T47D (cell line): ENCODE results near the gene C1orf21.
"Not testable (repeated sequence)": the region's sequence is repeated elsewhere in the genome, so short reads cannot be mapped to it uniquely, and the experiment has no call there.

Source experiments
- DNase-seq, 2 experiments: peaks; one replicate each; pipeline versions ENCODE4 v3.0.0 to v3.0.0-alpha.2; 2011 to 2012; ENCODE audit warnings: low read depth in 1 of 2, low spot score in 1 of 2
- JUND ChIP-seq: IDR thresholded peaks from 2 replicates; pipeline ENCODE4 v1.6.1; 2012; ENCODE audit warnings: low read depth
- in situ Hi-C: cut with HindIII; loops from 2 replicates; pipeline ENCODE4 v1.10.0; 2016; ENCODE audit warnings: low sequenced_read_pairs, low pct_unique_long_range_greater_than_20kb

The C1orf21 gene

GRCh38 chr1:184608990-184609389, 222.2 kb downstream of the C1orf21 start:
- in situ Hi-C loops, result no loop called here
- no peak for TF ChIP-seq JUND

DNA sequence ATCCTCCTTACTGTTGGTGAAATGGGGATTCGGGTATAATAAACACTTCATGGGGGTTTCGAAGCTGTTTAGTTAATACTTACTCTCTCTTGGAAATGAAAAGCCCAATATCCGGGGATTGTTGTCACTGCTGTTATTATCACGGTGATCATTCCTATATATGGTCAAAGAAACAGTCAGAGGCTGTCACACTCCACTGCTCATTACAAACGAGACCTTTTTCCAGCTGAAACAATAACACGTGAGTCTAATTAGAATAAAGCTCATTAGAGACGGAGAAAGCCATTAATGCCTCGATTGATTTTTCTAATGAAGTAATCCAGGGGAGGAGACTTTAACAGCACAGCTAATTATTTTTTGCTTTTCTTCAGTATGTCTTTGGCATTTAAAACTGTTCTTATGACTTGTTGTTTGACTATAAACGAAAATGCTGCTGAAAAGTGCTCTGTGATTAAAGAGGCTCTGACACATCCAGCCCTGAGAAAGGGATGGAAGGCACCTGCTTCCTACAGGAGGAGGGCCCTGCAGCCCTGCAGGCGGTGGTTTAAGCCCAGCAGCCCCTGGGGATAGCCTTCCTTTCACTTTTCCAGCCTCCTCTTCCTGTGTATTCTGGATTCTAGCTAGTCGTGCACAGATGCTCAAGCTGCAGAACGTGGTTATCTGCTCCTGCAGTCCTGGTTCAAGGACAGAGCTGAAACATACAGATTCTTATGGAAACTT, 224.2 kb downstream of the C1orf21 start:
- no peak for TF ChIP-seq JUND
- in situ Hi-C loops, result no loop called here
- no peak for DNase-seq

More at GRCh38 chr1:184608990-184609389, 222.2 kb downstream of the C1orf21 start:
- no peak for DNase-seq

GRCh38 chr1:184612229-184612628, 225.4 kb downstream of the C1orf21 start:
- DNase-seq, in situ Hi-C loops: not testable (repeated sequence)

DNA sequence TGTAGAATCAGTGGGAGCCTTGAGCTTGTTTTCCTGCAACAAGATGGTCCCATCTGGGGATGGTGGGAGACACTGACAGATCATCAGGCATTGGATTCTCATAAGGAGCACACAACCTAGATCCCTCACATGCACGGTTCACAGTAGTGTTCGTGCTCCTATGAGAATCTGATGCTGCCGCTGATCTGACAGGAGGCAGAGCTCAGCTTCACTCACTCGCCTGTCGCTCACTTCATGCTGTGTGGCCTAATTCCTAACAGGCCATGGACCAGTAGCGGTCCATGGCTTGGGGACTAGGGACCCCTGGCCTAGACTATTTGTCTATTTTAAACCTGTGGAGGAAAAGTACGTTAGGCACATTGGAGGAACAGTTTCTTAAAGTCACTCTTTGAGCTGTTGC, 227.8 kb downstream of the C1orf21 start:
- in situ Hi-C loops, result no loop called here
- TF ChIP-seq JUND, result no peak
- no peak for DNase-seq

- in situ Hi-C loops, result no loop called here
Observed at GRCh38 chr1:184615301-184615700, 228.5 kb downstream of the C1orf21 start.

GRCh38 chr1:184616504-184616903, 229.7 kb downstream of the C1orf21 start:
- no peak for DNase-seq
- in situ Hi-C loops, result no loop called here
- TF ChIP-seq JUND, result no peak

More at GRCh38 chr1:184615301-184615700, 228.5 kb downstream of the C1orf21 start:
- TF ChIP-seq JUND, result no peak
- no peak for DNase-seq

- in situ Hi-C loops, result no loop called here
- no peak for TF ChIP-seq JUND
- DNase-seq, result no peak
Observed at GRCh38 chr1:184617433-184618029, 230.7 kb downstream of the C1orf21 start.

DNA sequence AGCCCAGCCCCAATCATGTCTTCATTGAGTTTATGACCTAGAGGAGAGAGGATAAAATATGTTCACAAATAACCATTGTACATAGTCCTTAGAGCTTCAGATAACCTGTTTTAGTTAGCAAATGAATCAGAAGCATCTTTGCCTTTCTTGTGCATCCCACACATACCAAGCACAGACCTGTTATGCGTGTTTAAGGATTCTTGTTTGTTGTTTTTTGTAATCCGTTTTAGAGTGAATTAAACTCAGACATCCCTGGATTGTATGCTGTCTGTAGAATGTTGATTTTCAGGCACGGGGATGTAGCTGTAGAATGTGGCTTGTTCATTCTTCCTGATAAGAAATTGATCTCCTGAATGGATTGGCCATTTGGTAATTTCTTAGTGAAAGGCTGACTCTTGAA, 232.0 kb downstream of the C1orf21 start:
- TF ChIP-seq JUND, result no peak
- in situ Hi-C loops, result no loop called here
- peak in 1 of 2 experiments; percentile 56 for DNase-seq

DNA sequence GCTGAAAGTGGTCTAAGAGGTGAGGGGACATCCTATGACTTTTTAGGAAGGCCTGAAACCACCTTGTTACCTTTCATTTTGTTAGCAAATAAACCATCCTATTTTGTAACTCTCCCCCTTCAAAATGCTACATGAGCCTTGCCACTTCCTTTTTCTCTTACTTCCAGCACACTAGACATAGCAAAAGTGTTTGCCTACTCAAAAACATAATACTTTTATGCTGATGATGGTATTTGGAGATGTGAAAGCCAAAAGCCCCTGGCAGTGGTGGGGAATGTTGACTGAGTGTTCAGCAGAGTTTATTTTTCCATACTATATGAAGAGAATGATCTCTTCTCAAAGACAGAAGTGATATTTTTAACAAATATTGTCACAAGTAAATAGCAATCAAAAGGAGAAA, 233.6 kb downstream of the C1orf21 start:
- TF ChIP-seq JUND, result no peak
- DNase-seq, result no peak
- in situ Hi-C loops, result no loop called here

DNA sequence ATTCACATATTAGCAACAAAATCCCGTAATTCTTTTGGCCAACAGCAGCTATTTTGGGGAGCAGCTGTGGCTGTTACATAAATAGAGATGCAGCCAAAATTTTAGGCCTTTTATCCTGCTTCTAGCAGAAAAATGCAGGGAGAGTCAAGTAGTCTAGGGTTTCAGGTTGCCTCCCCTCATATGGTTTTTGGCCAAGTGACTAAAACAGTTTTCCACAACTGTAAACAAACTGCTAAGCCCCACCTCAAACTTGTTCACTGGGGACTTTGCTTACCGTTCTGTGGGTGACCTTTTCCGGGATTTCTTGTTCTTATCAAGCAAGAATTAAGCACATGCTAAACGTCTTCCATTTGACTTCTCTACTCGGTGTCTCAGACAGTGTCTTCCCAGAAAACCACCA, 234.4 kb downstream of the C1orf21 start:
- in situ Hi-C loops, result no loop called here
- no peak for DNase-seq

GRCh38 chr1:184622136-184622823, 235.5 kb downstream of the C1orf21 start:
- peak; percentile 42 to 95 for DNase-seq
- in situ Hi-C loops, result no loop called here
- TF ChIP-seq JUND, result no peak

More for the DNA sequence above, 234.4 kb downstream of the C1orf21 start:
- TF ChIP-seq JUND, result no peak

DNA sequence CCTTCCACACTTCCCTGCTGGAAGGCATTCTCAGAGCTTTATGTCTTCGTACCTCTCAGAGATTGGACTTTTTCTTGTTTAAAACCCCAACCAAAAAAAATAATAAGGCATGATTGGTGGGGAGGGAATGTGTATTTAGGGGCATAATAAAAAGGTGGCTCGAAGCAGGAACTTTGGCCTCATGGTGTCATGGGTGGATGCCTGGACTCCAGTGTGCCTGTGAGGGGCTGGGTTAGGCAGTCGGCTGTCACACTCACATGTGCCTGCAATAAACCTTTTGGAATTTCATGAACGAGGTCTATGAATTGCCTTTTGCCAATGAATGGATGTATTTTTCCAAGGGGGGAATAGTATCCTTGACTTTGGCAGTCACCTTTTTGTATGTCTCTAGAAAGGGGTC, 236.6 kb downstream of the C1orf21 start:
- TF ChIP-seq JUND, result no peak
- no peak for DNase-seq
- in situ Hi-C loops, result no loop called here

DNA sequence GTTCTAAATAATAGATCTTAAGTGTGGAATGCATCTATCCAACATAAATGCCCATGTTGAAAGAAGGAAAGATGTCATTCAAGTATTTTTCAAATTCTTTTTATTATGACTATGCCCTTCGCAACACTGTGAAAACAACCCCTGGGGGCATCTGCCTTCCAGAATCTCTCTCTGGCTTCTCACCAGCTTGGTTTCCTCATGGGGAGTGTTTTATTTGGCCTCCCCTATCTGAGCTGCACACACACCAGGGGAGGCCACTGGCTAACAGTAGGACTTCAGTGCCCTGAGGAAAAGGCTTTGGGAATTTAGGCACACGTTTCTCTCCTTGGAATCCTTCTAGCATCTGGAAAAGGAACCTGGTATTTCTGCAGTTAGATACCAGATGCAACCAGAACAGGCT, 237.2 kb downstream of the C1orf21 start:
- in situ Hi-C loops, result no loop called here

DNA sequence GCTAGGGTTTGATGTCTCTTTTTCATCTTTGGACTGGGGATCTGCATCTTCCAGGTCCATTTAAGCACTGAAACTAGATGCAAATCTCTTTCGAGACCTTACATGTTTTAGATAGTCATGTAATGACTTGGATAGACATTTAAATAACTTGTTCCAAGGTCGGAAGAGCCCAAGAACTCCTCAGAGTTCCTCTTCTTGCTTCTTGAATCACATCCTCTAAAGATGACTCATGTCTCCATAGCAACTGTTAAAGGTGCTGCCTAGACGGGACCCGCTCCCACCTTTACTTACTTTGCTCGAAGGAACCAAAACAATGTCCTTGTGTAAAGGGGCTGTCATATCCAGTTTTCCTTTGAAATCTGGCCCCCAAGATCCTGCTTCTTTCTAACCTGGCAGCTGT, 237.8 kb downstream of the C1orf21 start:
- in situ Hi-C loops, result no loop called here
- no peak for TF ChIP-seq JUND
- DNase-seq, result no peak

More for the DNA sequence above, 237.2 kb downstream of the C1orf21 start:
- peak in 1 of 2 experiments; percentile 71 for DNase-seq
- no peak for TF ChIP-seq JUND
